Measurements from ENCODE around the gene CNDP1.

DNA sequence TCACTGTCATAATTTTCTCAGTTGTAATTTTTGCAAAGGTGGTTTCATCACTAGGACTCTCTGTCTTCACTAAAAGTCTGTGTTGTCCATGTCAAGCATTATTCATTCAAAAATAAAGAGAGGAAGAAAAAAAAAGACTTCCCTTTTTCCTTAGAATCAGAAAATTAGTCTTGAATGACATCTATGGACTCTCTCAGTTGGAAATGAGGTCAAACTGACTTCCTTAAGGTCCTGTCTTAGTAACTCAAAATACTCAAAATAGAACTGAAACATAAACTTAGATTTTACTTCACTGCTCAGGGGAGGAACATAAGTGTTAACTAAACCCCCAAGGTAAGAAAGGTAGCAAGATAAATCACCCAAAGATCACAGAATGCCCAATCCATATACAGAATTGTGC is 61.1 kb downstream of the CNDP1 start:
- no peak for TF ChIP-seq GATA2 (IDR thresholded peaks at IDR 0.05; ENCODE audit: low read depth, low read length)
- no peak for TF ChIP-seq GATA3 (IDR thresholded peaks at IDR 0.05; ENCODE audit: low read depth, low read length)

Data from SH-SY5Y (cell line).